Transverse colon (tissue), 4 donors: ENCODE results near the gene ARHGAP6. TPM values are rescaled to one million over a fixed set of nuclear protein-coding genes. Genes with fewer than 3 reads are reported as not detected.

Experiments used
- DNase-seq: peaks from one replicate; pipeline ENCODE4 v3.0.0-alpha.2; 2019
- H3K27ac ChIP-seq, 4 donors: fragments of 200-600 bp; sonication (generic); 2 replicates each; pipeline ENCODE4 v1.5.1; 2016 to 2018; ENCODE audit warnings: inconsistent platforms in 4 of 4
- H3K27me3 ChIP-seq: fragments of 200-600 bp; sonication (generic); 2 replicates; pipeline ENCODE4 v1.5.1; 2017; ENCODE audit warnings: inconsistent platforms
- H3K36me3 ChIP-seq, 4 donors: fragments of 200-600 bp; sonication (generic); 2 replicates each; pipeline ENCODE4 v1.5.1; 2017 to 2019; ENCODE audit warnings: inconsistent platforms in 4 of 4
- H3K4me1 ChIP-seq, 4 donors: fragments of 200-600 bp; sonication (generic); 2 replicates each; pipeline ENCODE4 v1.5.1; 2017 to 2020; ENCODE audit warnings: inconsistent platforms in 4 of 4
- H3K4me3 ChIP-seq, 4 donors: fragments of 200-600 bp; sonication (generic); 1 replicate in 1 of 4; 2 replicates in 3 of 4; pipeline versions ENCODE4 v1.5.1 to v1.6.1; 2017 to 2019; ENCODE audit warnings: inconsistent platforms in 4 of 4
- H3K9me3 ChIP-seq, 2 donors: fragments of 200-600 bp; sonication (generic); 2 replicates each; pipeline ENCODE4 v1.5.1; 2017 to 2019; ENCODE audit warnings: inconsistent platforms in 2 of 2
- CTCF ChIP-seq, 5 experiments: fragments of 200-600 bp in 3 of 5; fragments of 450-650 bp in 2 of 5; sonication (generic) in 3 of 5; IDR thresholded peaks; 1 replicate in 2 of 5; 2 replicates in 3 of 5; pipeline ENCODE4 v1.5.1; 2016 to 2017; ENCODE audit warnings: antibody characterized with exemption in 5 of 5, inconsistent platforms in 3 of 5, mild to moderate bottlenecking in 2 of 5, moderate library complexity in 1 of 5
- EP300 ChIP-seq: sonication (generic); formaldehyde crosslinking; IDR thresholded peaks from one replicate; pipeline ENCODE4 v1.6.1; 2017; ENCODE audit warnings: antibody characterized with exemption, low read depth
- POLR2A ChIP-seq: fragments of 450-650 bp; IDR thresholded peaks from one replicate; pipeline ENCODE4 v1.6.1; 2016; ENCODE audit warnings: antibody characterized with exemption, mild to moderate bottlenecking, moderate library complexity
- POLR2AphosphoS5 ChIP-seq, 3 donors: sonication (generic); formaldehyde crosslinking; IDR thresholded peaks; one replicate each; pipeline ENCODE4 v1.6.1; 2016; ENCODE audit warnings: antibody characterized with exemption in 3 of 3
- WGBS, 2 donors: methylation state at CpG; one replicate each; pipeline ENCODE4 v1.1.5; 2018; ENCODE audit warnings: low coverage in 1 of 2; 5-methylcytosine and 5-hydroxymethylcytosine counted together
- in situ Hi-C, 4 donors: fragments of 200-750 bp; cut with MboI; loops; one replicate each; pipeline versions ENCODE4 v1.15.0 to v1.15.1; 2017; ENCODE audit warnings: low sequenced_read_pairs in 3 of 4, low pct_ligation_motif_present in 1 of 4, low pct_unique_long_range_greater_than_20kb in 1 of 4
- intact Hi-C: fragments of 100-400 bp; cut with DNase I; formaldehyde crosslinking; loops from one replicate; pipeline ENCODE4 v1.15.1; 2023; ENCODE audit warnings: low total_unique reads
- total RNA-seq, 4 donors: library from RNA; depleted of rRNA; stranded (reverse); fragments of >200 nt; gene quantifications; one replicate each; pipeline ENCODE4 v1.1.0, GENCODE V29; 2016

Gene ARHGAP6
- total RNA-seq, 4 donors from 2014 or later, result 5.0 to 12.4 (median 9.0) TPM

- DNase-seq, result no peak
- intact Hi-C loops (no loop called here), in situ Hi-C loops (no loop called here)
- TF ChIP-seq POLR2A, result no peak
- TF ChIP-seq EP300, result no peak
- no peak for TF ChIP-seq POLR2AphosphoS5 (IDR thresholded peaks at IDR 0.05)
- no peak for TF ChIP-seq CTCF (IDR thresholded peaks at IDR 0.05)
- H3K27me3 ChIP-seq, result no peaks in the 10 kb centered on the region
- no peaks in the 10 kb centered on the region for H3K36me3 ChIP-seq
- no peak overlapping the region for H3K4me3 ChIP-seq
- no peak overlapping the region for H3K27ac ChIP-seq
- H3K9me3 ChIP-seq, result no peaks in the 10 kb centered on the region
- no peaks in the 10 kb centered on the region for H3K4me1 ChIP-seq
- 79% methylated on average over 13 of the region's 13 CpGs; no CpG with 5 or more reads in 1 of the 2 donors for WGBS, 2 donors
Observed at GRCh38 chrX:11416600-11416999, 249.1 kb downstream of the ARHGAP6 start.

DNA sequence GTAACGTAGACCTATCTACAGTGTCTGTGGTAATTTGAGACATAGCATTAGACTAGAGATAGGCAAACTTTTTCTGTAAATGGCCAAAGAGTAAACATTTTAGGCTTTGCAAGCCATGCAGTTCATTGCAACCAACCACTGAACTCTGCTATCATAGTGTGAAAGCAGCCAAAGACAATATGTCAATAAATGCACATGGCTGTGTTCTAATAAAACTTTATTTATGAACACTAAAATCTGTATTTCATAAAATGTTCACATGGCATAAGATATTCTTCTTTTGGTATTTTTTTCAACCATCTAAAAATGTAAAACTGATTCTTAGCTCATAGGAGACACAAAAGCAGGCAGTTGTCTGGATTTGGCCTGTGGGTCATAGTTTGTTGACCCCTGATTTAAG is 251.6 kb downstream of the ARHGAP6 start:
- 84 to 100% methylated on average over 1 of the region's 1 CpG for WGBS, 2 donors
- TF ChIP-seq EP300 (no peak), CTCF (IDR thresholded peaks at IDR 0.05) (no peak), POLR2AphosphoS5 (IDR thresholded peaks at IDR 0.05) (no peak), POLR2A (no peak)
- no peaks in the 10 kb centered on the region for H3K9me3 ChIP-seq
- DNase-seq, result no peak
- H3K27me3 ChIP-seq, result no peaks in the 10 kb centered on the region
- in situ Hi-C loops, result no loop called here
- H3K36me3 ChIP-seq, result no peaks in the 10 kb centered on the region
- intact Hi-C loops, result no loop called here
- H3K4me1 ChIP-seq, result no peaks in the 10 kb centered on the region
- H3K4me3 ChIP-seq, result no peak overlapping the region
- H3K27ac ChIP-seq, result no peak overlapping the region

- TF ChIP-seq EP300 (no peak), POLR2AphosphoS5 (IDR thresholded peaks at IDR 0.05) (no peak), POLR2A (no peak), CTCF (IDR thresholded peaks at IDR 0.05) (no peak)
- in situ Hi-C loops (no loop called here), intact Hi-C loops (no loop called here)
- no peak overlapping the region for H3K27ac ChIP-seq
- WGBS, 2 donors, result 70 to 91% methylated on average over 4 to 10 of the region's 10 CpGs
- H3K9me3 ChIP-seq, result no peaks in the 10 kb centered on the region
- DNase-seq, result no peak
- no peak overlapping the region for H3K4me3 ChIP-seq
- H3K36me3 ChIP-seq, result no peaks in the 10 kb centered on the region
- no peaks in the 10 kb centered on the region for H3K27me3 ChIP-seq
- no peaks in the 10 kb centered on the region for H3K4me1 ChIP-seq
Observed at GRCh38 chrX:11412715-11413623, 252.8 kb downstream of the ARHGAP6 start.

DNA sequence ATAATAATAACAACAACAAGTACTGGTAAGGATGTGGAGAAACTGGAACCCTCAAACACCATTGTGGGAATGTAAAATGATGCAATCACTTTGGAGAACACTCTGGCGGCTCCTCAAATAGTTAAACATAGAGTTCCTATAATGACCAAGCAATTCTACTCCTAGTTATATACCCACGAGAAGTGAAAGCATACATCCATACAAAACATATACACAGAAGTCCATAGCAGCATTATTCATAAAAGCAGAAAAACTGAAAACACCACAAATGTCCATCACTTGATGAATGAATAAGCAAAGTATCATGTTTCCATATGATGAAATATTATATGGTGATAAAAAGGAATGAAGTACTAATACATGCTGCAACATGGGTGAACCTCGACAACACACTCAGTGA is 255.8 kb downstream of the ARHGAP6 start:
- no peaks in the 10 kb centered on the region for H3K9me3 ChIP-seq
- intact Hi-C loops, result no loop called here
- no peaks in the 10 kb centered on the region for H3K4me1 ChIP-seq
- no peaks in the 10 kb centered on the region for H3K36me3 ChIP-seq
- WGBS, 2 donors, result 71 to 100% methylated on average over 1 to 3 of the region's 3 CpGs
- no peak overlapping the region for H3K27ac ChIP-seq
- TF ChIP-seq EP300, result no peak
- no peak for TF ChIP-seq CTCF (IDR thresholded peaks at IDR 0.05)
- TF ChIP-seq POLR2AphosphoS5 (IDR thresholded peaks at IDR 0.05), result no peak
- no peak for TF ChIP-seq POLR2A
- DNase-seq, result no peak
- H3K4me3 ChIP-seq, result no peak overlapping the region
- in situ Hi-C loops, result no loop called here
- H3K27me3 ChIP-seq, result no peaks in the 10 kb centered on the region
